GM19099 (cell line): Measurements from ENCODE around the gene ENPEP.

Source experiments
- POLR2A ChIP-seq: IDR thresholded peaks from 3 replicates; pipeline ENCODE4 v1.6.1; 2011; ENCODE audit warnings: low read depth; ENCODE audit not compliant: insufficient read length; ENCODE audit errors: extremely low read depth

The ENPEP gene

GRCh38 chr4:110475881-110476818 is at the start of gene ENPEP:
Gene ENPEP (plus strand): TSS chr4:110476155. CDS start chr4:110476415, 260 bp downstream.
- no peak for TF ChIP-seq POLR2A

- no peak for TF ChIP-seq POLR2A
Observed at GRCh38 chr4:110442309-110442708, 33.6 kb upstream of the ENPEP start.

- TF ChIP-seq POLR2A, result no peak
Observed at GRCh38 chr4:110442788-110443187, 33.2 kb upstream of the ENPEP start.

GRCh38 chr4:110449947-110450346 is 26.0 kb upstream of the ENPEP start:
- TF ChIP-seq POLR2A, result no peak

- TF ChIP-seq POLR2A, result no peak
Observed at GRCh38 chr4:110452546-110452945, 23.4 kb upstream of the ENPEP start.

GRCh38 chr4:110454441-110454840 is 21.5 kb upstream of the ENPEP start:
- TF ChIP-seq POLR2A, result no peak

GRCh38 chr4:110458494-110459266 is 17.3 kb upstream of the ENPEP start:
- no peak for TF ChIP-seq POLR2A

GRCh38 chr4:110460074-110460746 is 15.7 kb upstream of the ENPEP start:
- TF ChIP-seq POLR2A, result no peak

- no peak for TF ChIP-seq POLR2A
Observed at GRCh38 chr4:110467400-110467799, 8.6 kb upstream of the ENPEP start.

GRCh38 chr4:110472583-110473329 is 3.2 kb upstream of the ENPEP start:
- no peak for TF ChIP-seq POLR2A

- no peak for TF ChIP-seq POLR2A
Observed at GRCh38 chr4:110474481-110474880, 1.5 kb upstream of the ENPEP start.

GRCh38 chr4:110477836-110478235 is 1.9 kb downstream of the ENPEP start:
- no peak for TF ChIP-seq POLR2A

- no peak for TF ChIP-seq POLR2A
Observed at GRCh38 chr4:110480031-110480549, 4.1 kb downstream of the ENPEP start.

- no peak for TF ChIP-seq POLR2A
Observed at GRCh38 chr4:110480746-110481271, 4.9 kb downstream of the ENPEP start.
